ENCODE data around the gene HCAR2.

GRCh38 chr12:122656298-122656697, 46.9 kb downstream of the HCAR2 start:
- TF ChIP-seq CTCF (conservative IDR thresholded peaks at IDR 0.05; ENCODE audit: low read depth, low read length) (no peak), MAFK (IDR thresholded peaks at IDR 0.05; ENCODE audit: low read depth, low read length) (no peak), CEBPB (IDR thresholded peaks at IDR 0.05; ENCODE audit: low read depth, low read length) (no peak)
